Keratinocyte (primary cell): Measurements from ENCODE around the gene FAM9A.

Source experiments
- EZH2 ChIP-seq: IDR thresholded peaks from one replicate; pipeline ENCODE4 v1.6.1; 2012; ENCODE audit warnings: inconsistent platforms, mild to moderate bottlenecking, low read length, moderate library complexity
- TF ChIP-seq, protein P1 (sequence below), 3 experiments: IDR thresholded peaks in 1 of 3; conservative IDR thresholded peaks in 1 of 3; optimal IDR thresholded peaks in 1 of 3; 2 replicates in 2 of 3; 3 replicates in 1 of 3; pipeline versions ENCODE3 to v1.5.1; 2011; ENCODE audit warnings: low read length in 3 of 3, mild to moderate bottlenecking in 3 of 3, moderate library complexity in 2 of 3, control low read depth in 1 of 3, inconsistent platforms in 1 of 3; ENCODE audit not compliant: insufficient read depth in 2 of 3; ENCODE audit errors: extremely low read depth in 1 of 3

DNA sequence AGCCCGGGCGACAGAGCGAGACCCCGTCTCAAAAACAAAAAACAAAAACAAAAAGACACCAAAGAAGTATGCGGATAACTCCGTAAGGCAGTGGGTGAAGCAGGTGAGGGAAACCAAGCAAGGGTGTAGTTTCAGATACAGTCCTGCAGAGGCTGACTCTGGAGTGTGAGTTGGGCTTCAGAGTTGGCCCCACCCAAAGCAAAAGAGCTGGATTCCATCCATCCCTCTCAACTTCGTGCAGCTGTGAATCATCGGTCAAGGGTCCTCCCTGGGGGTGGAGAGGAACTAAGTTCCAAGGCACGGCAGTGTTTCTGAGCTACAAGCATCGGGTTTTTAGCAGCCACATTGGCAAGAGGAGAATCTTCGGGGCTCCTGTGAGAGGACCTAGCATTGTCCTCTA lies 43.9 kb upstream of the FAM9A start:
- TF ChIP-seq EZH2 = no peak
- TF ChIP-seq, protein P1, sequence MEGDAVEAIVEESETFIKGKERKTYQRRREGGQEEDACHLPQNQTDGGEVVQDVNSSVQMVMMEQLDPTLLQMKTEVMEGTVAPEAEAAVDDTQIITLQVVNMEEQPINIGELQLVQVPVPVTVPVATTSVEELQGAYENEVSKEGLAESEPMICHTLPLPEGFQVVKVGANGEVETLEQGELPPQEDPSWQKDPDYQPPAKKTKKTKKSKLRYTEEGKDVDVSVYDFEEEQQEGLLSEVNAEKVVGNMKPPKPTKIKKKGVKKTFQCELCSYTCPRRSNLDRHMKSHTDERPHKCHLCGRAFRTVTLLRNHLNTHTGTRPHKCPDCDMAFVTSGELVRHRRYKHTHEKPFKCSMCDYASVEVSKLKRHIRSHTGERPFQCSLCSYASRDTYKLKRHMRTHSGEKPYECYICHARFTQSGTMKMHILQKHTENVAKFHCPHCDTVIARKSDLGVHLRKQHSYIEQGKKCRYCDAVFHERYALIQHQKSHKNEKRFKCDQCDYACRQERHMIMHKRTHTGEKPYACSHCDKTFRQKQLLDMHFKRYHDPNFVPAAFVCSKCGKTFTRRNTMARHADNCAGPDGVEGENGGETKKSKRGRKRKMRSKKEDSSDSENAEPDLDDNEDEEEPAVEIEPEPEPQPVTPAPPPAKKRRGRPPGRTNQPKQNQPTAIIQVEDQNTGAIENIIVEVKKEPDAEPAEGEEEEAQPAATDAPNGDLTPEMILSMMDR (optimal IDR thresholded peaks at IDR 0.05 in 1 of 3, IDR thresholded peaks at IDR 0.05 in 1 of 3, conservative IDR thresholded peaks at IDR 0.05 in 1 of 3; ENCODE audit: extremely low read depth in 1 of 3, insufficient read depth in 2 of 3, low read length in 3 of 3) = no peak
